DMS79 treated with DMSO at 0.1 percent for 48 hours (cell line): ENCODE data around the gene GOLGA2.
"Not testable (repeated sequence)": the region's sequence is repeated elsewhere in the genome, so short reads cannot be mapped to it uniquely, and the experiment has no call there.

ENCODE experiments used
- DNase-seq: peaks from one replicate; lab custom pipeline; 2025; lab: John Stamatoyannopoulos, UW

GOLGA2 gene

GRCh38 chr9:128242124-128242523 lies 33.7 kb downstream of the GOLGA2 start:
- no peak for DNase-seq

DNA sequence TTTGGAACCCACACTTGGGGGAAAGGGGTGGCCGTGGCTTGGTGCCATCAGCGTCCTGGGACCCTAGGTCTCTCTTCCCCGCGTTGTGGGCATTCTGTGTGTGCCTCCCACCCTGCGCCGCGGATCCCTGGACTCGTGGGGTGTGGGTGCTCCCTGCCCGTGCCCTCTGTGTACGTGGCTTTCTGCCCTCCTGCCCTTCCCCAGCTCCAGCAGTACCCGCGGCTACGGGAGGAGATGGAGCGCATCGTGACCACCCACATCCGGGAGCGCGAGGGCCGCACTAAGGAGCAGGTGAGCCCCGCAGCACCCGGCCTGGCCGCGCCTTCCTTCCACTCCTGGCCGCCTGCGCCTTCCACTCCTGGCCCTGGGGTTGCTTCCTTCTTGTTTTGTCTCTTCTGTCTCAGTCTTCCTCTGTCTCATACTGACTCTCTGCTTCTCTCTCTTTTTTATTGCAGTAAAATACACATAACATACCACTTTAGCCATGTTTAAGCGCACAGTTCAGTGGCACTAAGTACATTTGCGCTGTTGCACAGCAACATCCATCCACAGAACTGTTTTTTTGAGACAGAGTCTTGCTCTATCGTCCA lies 41.9 kb downstream of the GOLGA2 start:
- DNase-seq, result no peak

GRCh38 chr9:128232528-128233428 lies 43.0 kb downstream of the GOLGA2 start:
- DNase-seq, result no peak

- DNase-seq, result no peak
Measured at GRCh38 chr9:128231638-128232527, 43.9 kb downstream of the GOLGA2 start.

DNA sequence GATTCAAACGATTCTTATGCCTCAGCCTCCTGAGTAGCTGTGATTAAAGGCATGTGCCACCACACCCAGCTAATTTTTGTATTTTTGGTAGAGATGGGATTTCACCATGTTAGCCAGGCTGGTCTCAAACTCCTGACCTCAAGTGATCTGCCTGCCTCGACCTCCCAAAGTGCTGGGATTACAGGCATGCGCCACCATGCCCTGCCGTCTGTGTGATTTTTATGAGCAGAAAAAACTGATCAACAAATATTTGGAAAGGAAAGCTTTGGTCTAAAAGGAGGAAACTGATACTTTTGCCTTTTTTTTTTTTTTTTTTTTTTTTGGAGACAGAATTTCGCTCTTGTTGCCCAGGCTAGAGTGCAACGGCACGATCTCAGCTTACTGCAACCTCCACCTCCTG lies 44.9 kb downstream of the GOLGA2 start:
- DNase-seq, result not testable (repeated sequence)

DNA sequence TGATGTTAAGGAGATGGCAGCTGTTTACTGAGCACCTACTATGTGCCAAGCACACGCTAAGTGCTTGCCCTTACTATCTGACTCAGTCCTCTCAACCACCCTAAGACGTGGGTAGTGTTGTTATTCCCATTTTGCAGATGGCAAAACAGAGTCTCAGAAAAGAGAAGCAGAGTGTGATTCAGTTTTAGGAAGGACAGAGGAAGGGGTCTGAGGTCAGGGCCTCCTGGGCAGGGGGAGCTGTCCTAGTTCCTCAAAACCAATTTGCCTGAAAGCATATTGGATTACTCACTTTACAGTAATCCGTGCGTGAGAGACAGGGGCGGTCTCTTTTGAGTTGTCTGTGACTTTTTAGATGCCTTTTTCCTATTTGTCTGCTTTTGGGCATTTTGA lies 49.4 kb downstream of the GOLGA2 start:
- no peak for DNase-seq

- DNase-seq, result no peak
Measured at GRCh38 chr9:128225770-128226411, 49.9 kb downstream of the GOLGA2 start.

DNA sequence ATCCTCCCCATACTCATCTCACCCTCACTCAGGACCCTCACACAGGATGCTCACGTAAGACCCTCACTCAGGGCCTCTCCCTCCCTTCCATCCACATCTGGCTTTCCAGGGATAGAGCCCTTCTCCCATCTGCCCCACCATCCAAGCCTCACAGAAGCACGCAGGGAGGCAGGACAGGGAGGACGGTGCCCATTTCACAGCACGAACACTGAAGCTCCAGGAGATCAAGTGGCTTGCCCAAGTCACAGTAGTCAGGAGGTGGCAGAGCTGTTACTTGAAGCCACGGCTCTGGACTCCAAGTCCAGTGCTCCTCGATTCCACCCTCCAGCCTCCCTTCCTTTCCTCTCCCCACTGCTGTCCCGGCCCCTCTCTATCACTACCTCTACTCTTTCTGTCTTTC lies 50.9 kb downstream of the GOLGA2 start:
- DNase-seq, result no peak

GRCh38 chr9:128222880-128223670 lies 52.7 kb downstream of the GOLGA2 start:
- no peak for DNase-seq

GRCh38 chr9:128222026-128222425 lies 53.8 kb downstream of the GOLGA2 start:
- no peak for DNase-seq

DNA sequence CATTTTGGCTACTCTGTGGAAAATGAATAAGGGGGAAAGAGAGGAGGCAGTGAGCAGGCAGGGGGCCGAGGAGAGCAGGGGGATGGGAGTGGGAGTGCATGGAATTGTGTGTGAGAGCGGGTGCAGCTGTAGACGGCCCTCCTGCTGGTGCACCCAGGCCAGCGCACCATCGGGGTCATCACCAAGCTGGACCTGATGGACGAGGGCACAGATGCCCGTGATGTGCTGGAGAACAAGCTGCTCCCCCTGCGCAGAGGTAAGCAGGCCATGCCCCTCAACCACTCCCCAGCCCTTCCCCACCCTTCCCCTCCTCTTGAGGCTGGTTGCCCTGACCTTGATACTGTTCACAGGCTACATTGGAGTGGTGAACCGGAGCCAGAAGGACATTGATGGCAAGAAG lies 56.0 kb downstream of the GOLGA2 start:
- DNase-seq, result no peak

- DNase-seq, result no peak
Measured at GRCh38 chr9:128218518-128219389, 57.1 kb downstream of the GOLGA2 start.

DNA sequence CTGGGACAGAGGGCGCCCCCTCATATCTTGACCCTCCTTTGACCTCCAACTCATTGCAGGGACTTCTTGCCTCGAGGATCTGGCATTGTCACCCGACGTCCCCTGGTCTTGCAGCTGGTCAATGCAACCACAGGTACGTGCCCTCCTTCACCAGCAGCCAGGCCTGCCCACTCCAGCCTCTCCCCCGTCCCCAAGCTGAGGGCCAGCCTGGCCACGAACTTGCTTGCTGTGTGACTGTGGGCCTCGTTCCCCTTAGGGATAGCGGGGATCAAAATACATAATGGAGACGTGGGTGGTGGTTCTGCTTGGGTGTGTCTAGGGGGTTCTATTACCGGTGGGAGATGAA lies 57.7 kb downstream of the GOLGA2 start:
- no peak for DNase-seq

GRCh38 chr9:128216781-128217553 lies 58.8 kb downstream of the GOLGA2 start:
- DNase-seq, result no peak

DNA sequence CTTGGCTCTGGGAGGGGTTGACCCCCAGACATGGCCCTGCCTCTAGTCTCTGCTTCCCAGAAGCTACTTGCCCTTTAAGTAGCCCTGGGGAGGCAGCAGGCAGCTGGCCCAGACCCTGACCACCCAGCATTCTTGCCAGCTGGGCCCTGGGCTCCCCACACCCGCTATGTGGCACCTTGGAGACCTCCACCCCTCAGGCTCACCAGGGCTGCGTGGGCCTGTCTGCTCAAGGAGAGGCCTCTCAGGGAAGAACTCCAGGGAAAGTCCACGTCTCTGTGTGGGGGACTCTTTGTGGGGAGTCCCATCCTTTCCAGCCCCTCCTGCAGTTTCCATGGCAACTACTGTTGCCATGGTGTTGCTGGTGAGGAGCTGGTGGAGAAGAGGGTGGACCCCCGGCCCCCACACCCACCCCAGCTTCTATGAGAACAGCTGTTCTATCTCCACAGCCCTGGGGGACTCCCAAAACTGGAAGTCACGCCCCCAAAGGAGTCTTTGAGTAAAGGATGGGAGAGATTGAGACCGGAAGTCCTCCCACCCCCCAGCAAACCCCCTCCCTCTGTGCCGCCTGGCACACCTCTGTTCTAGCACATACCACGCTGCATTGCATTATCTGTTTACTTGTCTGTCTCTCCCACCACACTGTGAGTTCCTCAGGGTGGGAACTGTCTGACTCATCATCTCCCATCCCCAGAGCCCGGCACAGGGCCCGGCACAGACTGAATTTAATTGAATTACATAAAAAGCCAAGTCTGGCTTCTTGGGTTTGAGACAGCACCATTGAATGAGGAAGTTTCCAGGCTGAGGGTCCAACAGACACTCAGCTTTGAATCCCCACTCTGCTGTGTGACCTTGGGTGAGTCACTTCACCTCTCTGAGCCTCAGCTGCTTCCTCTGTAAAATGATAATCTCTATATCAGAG lies 60.1 kb downstream of the GOLGA2 start:
- no peak for DNase-seq

GRCh38 chr9:128214571-128215490 lies 61.0 kb downstream of the GOLGA2 start:
- DNase-seq, result no peak

DNA sequence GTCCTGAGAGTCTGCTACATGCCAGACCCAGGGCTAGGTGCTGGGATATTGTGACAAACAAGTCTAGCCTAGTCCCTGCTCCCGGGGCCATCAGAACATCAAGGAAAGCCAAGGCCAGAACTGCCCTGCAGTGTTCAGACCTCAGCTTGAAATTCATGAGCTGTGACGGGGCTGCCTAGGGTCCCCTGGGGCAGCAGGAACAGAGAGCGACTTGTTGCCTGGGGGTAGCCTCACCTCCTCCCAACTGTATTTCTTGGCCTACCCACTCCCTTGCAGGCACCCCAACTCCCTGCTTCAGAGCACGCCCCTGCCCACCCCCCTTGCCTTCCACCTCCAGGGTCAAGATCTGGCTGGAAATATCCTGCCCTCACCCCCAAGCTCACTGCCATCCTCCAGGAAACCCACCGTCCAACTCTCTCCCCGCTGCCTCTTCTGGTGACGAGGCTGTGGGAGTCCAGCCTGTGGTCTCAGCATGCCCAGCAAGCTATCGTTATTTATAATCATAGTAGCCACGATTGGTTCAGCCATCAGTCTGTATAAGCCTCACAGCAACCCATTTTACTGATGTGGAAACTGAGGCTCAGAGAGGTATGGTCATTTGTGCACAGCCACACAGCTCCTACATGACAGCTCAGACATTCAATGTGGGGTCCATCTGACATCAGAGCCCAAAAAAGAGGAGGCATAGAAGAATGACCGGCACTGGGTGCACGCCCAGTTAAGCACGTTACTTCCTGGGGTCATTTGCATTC lies 61.9 kb downstream of the GOLGA2 start:
- DNase-seq, result no peak
